Measurements from ENCODE around the gene LAMB2.

Gene LAMB2

GRCh38 chr3:49161197-49161596, 28.3 kb upstream of the LAMB2 start:
- no peak for DNase-seq

- DNase-seq = no peak
Measured at GRCh38 chr3:49158792-49159191, 25.9 kb upstream of the LAMB2 start.

- DNase-seq = peak; percentile 70
Measured at GRCh38 chr3:49158103-49158709, 25.4 kb upstream of the LAMB2 start.

DNA sequence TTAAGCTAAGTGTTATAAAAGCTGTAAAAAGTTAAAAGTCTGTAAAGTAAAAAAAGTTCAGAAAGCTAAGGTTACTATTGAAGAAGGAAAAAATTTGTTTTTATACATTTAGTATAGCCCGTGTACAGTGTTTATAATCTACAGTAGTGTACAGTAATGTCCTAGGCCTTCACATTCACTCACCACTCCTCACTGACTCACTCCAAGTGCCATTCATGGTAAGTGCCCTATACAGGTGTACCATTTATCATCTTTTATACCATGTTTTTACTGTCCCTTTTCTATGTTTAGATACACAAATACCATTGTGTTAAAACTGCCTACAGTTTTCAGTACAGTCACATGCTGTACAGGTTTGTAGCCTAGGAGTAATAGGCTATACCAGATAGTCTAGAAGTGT, 24.4 kb upstream of the LAMB2 start:
- DNase-seq = no peak

DNA sequence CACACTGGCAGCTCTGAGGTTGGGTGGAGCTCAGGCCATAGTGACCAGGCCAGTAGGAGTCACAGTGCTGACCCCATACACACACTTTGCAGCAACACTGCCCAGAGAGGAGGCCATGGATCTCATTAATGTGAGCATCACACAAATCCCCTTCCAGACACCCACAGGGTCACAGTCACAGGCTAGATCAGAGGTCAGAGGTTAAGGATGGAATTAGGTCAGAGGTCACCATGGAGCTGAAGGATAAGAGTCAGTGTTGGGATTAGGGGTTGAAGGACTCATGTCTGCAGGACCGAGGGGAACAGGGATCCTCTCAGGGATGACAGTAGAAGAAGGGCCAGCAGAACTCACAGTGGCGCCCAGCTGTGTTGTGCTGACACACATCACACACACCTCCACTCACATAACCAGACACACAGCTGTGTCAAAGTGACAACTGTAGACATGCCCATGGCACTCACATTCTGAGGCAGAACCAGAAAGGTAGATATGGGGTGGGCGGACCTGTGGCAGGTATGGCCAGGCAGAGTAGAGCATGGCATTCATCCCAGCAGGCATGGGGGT, 20.6 kb upstream of the LAMB2 start:
- DNase-seq = no peak

DNA sequence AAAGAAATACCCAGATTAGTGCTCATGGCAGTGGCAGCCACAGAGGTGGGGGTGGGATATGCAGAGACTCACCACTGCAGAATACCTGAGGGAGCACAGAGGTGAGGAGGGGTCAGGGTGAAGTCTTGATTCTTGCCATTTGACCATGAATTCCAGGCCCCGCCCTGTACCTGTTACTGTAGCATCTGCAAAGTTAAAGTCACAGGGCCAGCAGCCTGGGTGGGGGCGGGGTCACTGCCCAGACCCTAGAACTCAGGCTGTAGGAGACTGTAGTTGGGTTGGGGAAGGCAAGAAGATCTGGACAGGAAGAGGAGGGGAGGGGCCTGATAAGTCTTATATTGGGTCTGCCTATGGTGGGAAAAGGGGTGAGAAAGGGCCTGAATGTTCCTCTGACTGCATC, 18.8 kb upstream of the LAMB2 start:
- DNase-seq = no peak

DNA sequence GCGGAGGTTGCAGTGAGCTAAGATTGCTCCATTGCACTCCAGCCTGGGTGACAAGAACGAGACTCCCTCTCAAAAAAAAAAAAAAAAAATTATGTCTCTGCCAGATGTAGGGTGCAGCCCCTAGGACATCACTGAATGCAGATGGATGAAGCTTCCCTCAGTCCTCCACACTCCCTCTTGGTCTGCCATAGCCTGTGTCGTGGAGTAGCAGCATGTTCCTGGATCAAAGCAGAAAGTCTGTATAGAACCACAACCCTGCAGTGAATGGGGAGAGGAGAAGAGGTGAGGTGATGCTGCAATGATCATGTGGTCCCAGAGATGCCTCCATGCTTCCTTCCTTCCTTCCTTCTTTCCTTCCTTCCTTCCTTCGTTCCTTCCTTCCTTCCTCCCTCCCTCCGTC, 15.3 kb upstream of the LAMB2 start:
- DNase-seq = no peak

DNA sequence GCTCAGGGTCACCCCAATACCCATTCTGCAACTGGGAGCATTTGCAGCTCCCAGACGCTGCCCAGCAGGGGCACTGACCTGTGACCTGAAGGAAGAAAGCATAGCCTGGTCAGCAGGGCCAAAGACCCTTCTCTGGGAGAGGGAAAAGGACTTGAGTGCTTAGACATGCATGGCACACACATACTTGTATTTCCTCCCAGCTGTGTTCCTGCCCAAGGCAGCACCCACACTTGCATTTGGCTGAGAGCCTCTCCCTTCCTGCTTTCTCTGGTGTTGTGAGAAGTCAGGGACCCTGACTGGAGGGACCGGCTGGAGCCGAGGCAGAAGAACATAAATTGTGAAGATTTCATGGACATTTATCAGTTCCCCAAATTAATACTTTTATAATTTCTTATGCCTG, 7.2 kb upstream of the LAMB2 start:
- no peak for DNase-seq

DNA sequence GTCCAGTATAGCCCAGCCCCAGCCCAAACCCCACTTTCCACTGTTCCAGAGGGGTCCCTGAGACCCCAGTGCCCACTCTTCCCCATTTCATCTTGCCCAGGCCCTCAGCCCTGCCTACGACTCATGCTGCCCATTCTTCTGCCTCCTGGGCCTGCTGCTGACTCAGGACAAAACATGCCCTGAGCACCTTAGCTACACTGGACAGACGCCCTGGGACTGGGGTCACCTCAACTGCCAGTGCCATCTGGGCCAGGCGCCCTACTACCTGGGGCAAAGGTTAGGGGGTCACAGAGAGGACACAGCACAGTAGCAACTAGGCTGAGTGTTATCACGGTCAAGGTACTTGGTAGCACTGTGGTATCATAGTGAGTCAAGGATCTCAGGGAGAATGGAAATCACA, 2.6 kb upstream of the LAMB2 start:
- DNase-seq = no peak

DNA sequence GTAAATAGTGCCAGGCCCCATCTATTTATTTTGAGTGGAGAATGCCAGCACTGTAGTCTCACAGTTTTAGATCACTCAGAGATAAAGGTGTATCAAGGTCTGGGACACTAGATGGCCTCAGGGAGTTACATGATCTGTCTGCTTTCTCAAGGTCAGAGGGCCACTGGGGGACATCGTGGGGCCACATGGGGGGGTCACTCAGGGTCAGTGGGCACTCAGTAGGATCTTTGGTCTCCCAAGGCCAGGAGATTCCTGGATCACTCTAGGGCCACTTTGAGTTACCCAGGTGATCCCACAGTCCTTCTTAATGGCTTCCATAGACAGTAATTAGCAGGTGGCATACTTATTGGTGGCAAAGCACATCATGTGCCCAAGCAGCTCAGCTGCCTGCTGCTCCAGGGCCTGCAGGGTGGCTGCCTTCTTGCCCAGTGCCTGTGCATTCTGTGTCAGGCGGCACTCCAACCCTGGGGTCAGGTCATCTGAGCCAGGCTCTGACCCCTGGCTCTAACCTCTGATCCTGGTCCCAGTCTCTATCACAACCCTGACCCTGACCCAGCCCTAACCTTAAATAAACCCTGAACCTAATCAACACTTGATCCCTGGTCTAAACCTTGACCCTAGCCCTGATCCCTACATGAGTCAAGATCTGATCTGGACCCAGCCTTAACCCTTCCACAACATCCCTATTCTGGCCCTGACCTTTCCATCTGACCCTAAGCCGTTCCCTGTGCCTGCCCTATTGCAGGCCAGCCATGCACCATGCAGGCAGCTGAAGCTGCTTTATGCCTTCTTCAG, 1.8 kb upstream of the LAMB2 start:
- DNase-seq = no peak

- DNase-seq = no peak
Measured at GRCh38 chr3:49133226-49133951, 539 bp upstream of the LAMB2 start.

DNA sequence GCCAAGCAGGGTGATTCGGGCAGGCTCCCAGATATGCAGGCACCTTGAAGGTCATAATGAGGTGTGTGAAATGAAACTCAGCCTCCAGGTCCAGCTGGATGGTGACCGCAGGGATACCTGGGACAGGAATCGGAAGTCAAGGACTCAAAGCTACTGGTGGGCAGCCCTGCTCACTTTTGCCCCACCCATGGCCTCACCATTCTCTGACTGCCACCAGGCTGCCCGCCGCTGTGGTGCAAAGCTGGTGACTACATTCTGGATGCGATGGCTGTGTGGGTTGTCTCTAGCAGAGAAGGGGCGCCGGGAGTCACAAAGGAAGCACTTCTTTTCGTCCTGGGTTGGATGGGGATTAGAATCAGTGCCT, 795 bp downstream of the LAMB2 start:
- no peak for DNase-seq

- no peak for DNase-seq
Measured at GRCh38 chr3:49131576-49131975, 1.3 kb downstream of the LAMB2 start.

DNA sequence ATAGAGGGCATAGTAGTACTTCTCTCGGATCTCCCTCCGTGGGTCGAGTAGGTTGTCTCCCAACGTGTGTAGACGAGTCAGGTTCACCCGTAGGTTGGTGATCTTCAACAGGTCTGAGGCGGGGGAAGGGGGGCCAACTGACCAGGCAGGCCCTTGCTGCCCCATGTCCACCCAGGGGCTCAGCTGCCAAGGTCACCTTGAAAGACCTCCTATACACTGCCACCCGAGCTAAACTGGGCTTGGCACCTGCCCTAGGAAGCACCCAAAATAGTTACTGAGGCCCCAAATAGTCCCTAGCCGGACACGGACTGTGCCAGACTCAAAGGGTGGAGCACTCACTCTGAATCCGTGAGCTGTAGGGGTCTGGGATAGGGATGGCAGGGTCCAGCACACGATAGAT, 1.8 kb downstream of the LAMB2 start:
- DNase-seq = no peak

GRCh38 chr3:49124991-49125670, 7.7 kb downstream of the LAMB2 start:
- DNase-seq = no peak

DNA sequence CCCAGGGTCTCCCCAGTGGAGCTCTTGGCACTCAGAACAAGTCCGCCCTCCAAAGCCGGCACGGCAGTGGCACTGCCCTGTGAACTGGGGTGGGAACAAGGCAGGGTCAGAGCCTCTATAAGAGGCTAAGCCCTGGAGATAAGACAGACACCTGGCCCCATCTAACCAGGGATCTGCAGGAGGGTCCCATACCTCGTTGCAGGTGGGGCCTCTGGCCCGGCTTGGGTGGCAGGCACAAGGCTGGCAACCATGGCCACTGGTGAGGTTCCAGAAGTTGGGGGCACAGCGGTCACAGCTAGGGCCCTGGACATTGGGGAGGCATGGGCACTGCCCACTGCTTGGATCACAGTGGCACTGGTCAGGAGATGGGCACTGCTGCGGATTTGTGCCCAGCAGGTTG, 8.6 kb downstream of the LAMB2 start:
- no peak for DNase-seq

GRCh38 chr3:49123687-49124086, 9.2 kb downstream of the LAMB2 start:
- DNase-seq = no peak

DNA sequence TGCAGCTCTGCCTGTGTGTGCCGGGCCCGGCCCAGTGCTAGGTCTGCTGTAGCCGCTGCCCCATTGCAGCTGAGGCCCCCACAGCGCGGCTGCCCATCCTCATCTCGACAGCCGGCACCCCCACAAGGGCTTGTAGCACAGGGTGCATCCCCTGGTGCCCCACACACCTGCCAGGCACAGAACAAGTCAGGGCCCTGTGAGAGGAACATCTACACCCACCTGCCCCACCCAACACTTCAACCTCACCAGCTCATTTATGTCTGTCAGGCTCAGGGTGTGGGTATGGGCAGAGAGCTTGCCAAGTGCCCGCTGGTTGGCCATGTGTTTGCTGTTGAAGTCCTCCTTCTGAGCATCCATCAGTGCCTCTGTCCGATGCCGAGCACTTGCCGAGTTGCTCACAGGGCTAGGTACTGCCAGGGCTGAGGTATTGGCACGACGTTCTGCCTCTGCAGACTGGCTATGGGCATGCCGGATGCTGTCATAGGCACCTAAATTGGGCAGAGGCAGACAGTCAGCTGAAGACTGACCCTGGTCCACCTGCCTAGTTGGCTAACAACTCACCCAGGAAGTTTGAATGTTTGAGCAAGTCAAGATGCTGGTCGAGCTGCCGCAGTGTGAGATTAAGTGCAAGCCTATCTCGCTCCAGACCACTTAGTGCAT, 9.8 kb downstream of the LAMB2 start:
- DNase-seq = no peak

GRCh38 chr3:49122451-49122850, 10.4 kb downstream of the LAMB2 start:
- no peak for DNase-seq

GRCh38 chr3:49122022-49122421, 10.8 kb downstream of the LAMB2 start:
- DNase-seq = no peak

- DNase-seq = no peak
Measured at GRCh38 chr3:49121132-49121736, 11.6 kb downstream of the LAMB2 start.

GRCh38 chr3:49120438-49121131, 12.3 kb downstream of the LAMB2 start, which contains the start of gene USP19:
TSS of gene USP19 (minus strand) at chr3:49120823. CDS start at chr3:49119145, 1,678 bp downstream.
- DNase-seq = peak; percentile 96
